Endothelial cell of umbilical vein (primary cell): ENCODE data around the gene VAV3. TPM values are rescaled to one million over a fixed set of nuclear protein-coding genes. Genes with fewer than 3 reads are reported as not detected.

Experiments used
- BruUV-seq: library from RNA; stranded (reverse); fragments of 400-500 nt; replicated peaks from 2 replicates; lab custom pipeline; 2021; lab: Mats Ljungman, UMichigan
- CTCF ChIA-PET: fragments of 300-600, 350-600 bp; sonication (Branson Sonifier 250); formaldehyde crosslinking; loops from one replicate; lab custom pipeline; 2021; ENCODE audit warnings: antibody characterized with exemption, inconsistent platforms; lab: Charles Lee
- POLR2A ChIA-PET: fragments of 300-600, 350-600 bp; sonication (Branson Sonifier 250); formaldehyde crosslinking; loops from one replicate; lab custom pipeline; 2021; ENCODE audit warnings: antibody characterized with exemption, inconsistent platforms; lab: Charles Lee
- DNase-seq: peaks from one replicate; pipeline ENCODE4 v3.0.0-alpha.2; 2011; ENCODE audit warnings: low read depth, low spot score
- FAIRE-seq: peaks from 2 replicates; lab custom pipeline; 2011; peaks lifted over from hg19 to GRCh38; lab: Jason Lieb, UNC
- H2AFZ ChIP-seq: 2 replicates; pipeline ENCODE4 v1.6.0; 2012; ENCODE audit warnings: low read depth, low read length, control low read depth, inconsistent platforms
- H3K27ac ChIP-seq: 2 replicates; pipeline ENCODE4 v1.5.1; 2011; ENCODE audit warnings: low read depth, mild to moderate bottlenecking, control low read depth, low read length, moderate library complexity; ENCODE audit not compliant: insufficient read depth
- H3K27me3 ChIP-seq, 2 experiments: 2 replicates each; pipeline versions ENCODE4 v1.6.0 to v1.6.1; 2011; ENCODE audit warnings: low read length in 2 of 2, mixed read lengths in 1 of 2; ENCODE audit not compliant: control insufficient read depth in 2 of 2, insufficient read depth in 2 of 2
- H3K36me3 ChIP-seq, 2 experiments: 2 replicates in 1 of 2; 3 replicates in 1 of 2; pipeline ENCODE4 v1.5.1; 2011; ENCODE audit warnings: low read length in 2 of 2, mild to moderate bottlenecking in 1 of 2, moderate library complexity in 1 of 2; ENCODE audit not compliant: control insufficient read depth in 2 of 2, insufficient read depth in 2 of 2; ENCODE audit errors: extremely low read depth in 1 of 2
- H3K4me1 ChIP-seq: 3 replicates; pipeline ENCODE4 v1.5.1; 2011; ENCODE audit warnings: mild to moderate bottlenecking, low read length; ENCODE audit not compliant: control insufficient read depth, insufficient read depth; ENCODE audit errors: extremely low read depth
- H3K4me2 ChIP-seq: 2 replicates; pipeline ENCODE4 v1.6.1; 2011; ENCODE audit warnings: low read length, control low read depth, mixed read lengths; ENCODE audit not compliant: insufficient read depth
- H3K4me3 ChIP-seq, 3 experiments: fragments of 200-600 bp in 1 of 3; sonication (generic), shearing (Covaris generic) in 1 of 3; replicated peaks in 1 of 3; 2 replicates each; pipeline ENCODE4 v1.5.1; 2011 to 2016; ENCODE audit warnings: control low read depth in 3 of 3, low read length in 3 of 3, mild to moderate bottlenecking in 2 of 3, inconsistent platforms in 1 of 3, low read depth in 1 of 3, moderate library complexity in 1 of 3; ENCODE audit not compliant: insufficient read depth in 1 of 3
- H3K79me2 ChIP-seq: 2 replicates; pipeline ENCODE4 v1.6.0; 2012; ENCODE audit warnings: low read length, inconsistent platforms; ENCODE audit not compliant: control insufficient read depth, insufficient read depth
- H3K9ac ChIP-seq: replicated peaks from 2 replicates; pipeline ENCODE3; 2011; ENCODE audit warnings: low read length, control low read depth; ENCODE audit not compliant: insufficient read depth; ENCODE audit errors: extremely low read depth
- H3K9me1 ChIP-seq: replicated peaks from 3 replicates; pipeline ENCODE4 v1.6.0; 2011; ENCODE audit warnings: mild to moderate bottlenecking, low read length; ENCODE audit not compliant: control insufficient read depth, insufficient read depth; ENCODE audit errors: extremely low read depth
- H3K9me3 ChIP-seq: replicated peaks from 2 replicates; pipeline ENCODE4 v1.5.1; 2012; ENCODE audit warnings: low read length, inconsistent platforms; ENCODE audit not compliant: control insufficient read depth, insufficient read depth
- H4K20me1 ChIP-seq: replicated peaks from 2 replicates; pipeline ENCODE3; 2011; ENCODE audit warnings: mild to moderate bottlenecking, low read length; ENCODE audit not compliant: control insufficient read depth, insufficient read depth; ENCODE audit errors: extremely low read depth
- CTCF ChIP-seq, 2 donors: IDR thresholded peaks; 1 replicate in 1 of 2; 2 replicates in 1 of 2; pipeline ENCODE4 v1.5.1; 2011; ENCODE audit warnings: low read length in 2 of 2, mild to moderate bottlenecking in 2 of 2, moderate library complexity in 2 of 2, control low read depth in 1 of 2, inconsistent platforms in 1 of 2, low read depth in 1 of 2; ENCODE audit not compliant: insufficient read depth in 1 of 2; ENCODE audit errors: extremely low read depth in 1 of 2
- EZH2 ChIP-seq: IDR thresholded peaks from 2 replicates; pipeline ENCODE4 v1.6.1; 2012; ENCODE audit warnings: borderline replicate concordance, low read depth, mild to moderate bottlenecking, moderate library complexity, low read length, inconsistent platforms; ENCODE audit not compliant: severe bottlenecking
- FOS ChIP-seq: IDR thresholded peaks from 2 replicates; pipeline ENCODE4 v1.6.1; 2011; ENCODE audit warnings: mild to moderate bottlenecking, low read length, moderate library complexity, borderline replicate concordance; ENCODE audit not compliant: insufficient read depth
- GATA2 ChIP-seq: IDR thresholded peaks from 2 replicates; pipeline ENCODE4 v1.7.0; 2011; ENCODE audit warnings: low read depth, mild to moderate bottlenecking, moderate library complexity, mixed read lengths, low read length; ENCODE audit not compliant: insufficient read length, insufficient read depth
- JUN ChIP-seq: IDR thresholded peaks from 2 replicates; pipeline ENCODE4 v1.6.1; 2011; ENCODE audit warnings: borderline replicate concordance, low read depth; ENCODE audit not compliant: insufficient read length, insufficient read depth
- MAX ChIP-seq: IDR thresholded peaks from 2 replicates; pipeline ENCODE4 v1.6.1; 2011; ENCODE audit not compliant: insufficient read depth, insufficient read length
- MYC ChIP-seq: IDR thresholded peaks from one replicate; pipeline ENCODE4 v1.6.1; 2011; ENCODE audit warnings: mild to moderate bottlenecking, low read depth, low read length
- POLR2A ChIP-seq: IDR thresholded peaks from 2 replicates; pipeline ENCODE4 v1.6.1; 2012; ENCODE audit warnings: low read depth, mild to moderate bottlenecking, control low read depth, low read length
- POLR2AphosphoS5 ChIP-seq: IDR thresholded peaks from 2 replicates; pipeline ENCODE4 v1.6.1; 2012; ENCODE audit warnings: low read depth, mild to moderate bottlenecking, control low read depth, low read length, moderate library complexity; ENCODE audit not compliant: insufficient read depth
- dilution Hi-C: fragments of 300-500 bp; cut with MboI; formaldehyde crosslinking; loops from one replicate; pipeline ENCODE4 v1.15.0; 2019; ENCODE audit warnings: low sequenced_read_pairs; ENCODE audit not compliant: extremely low pct_ligation_motif_present
- intact Hi-C: fragments of 100-400 bp; cut with micrococcal nuclease; formaldehyde crosslinking; loops from one replicate; pipeline ENCODE4 v1.10.0; 2022
- polyA plus RNA-seq, 4 experiments: library from polyadenylated mRNA; depleted of rRNA in 3 of 4; stranded (reverse) in 3 of 4; unstranded in 1 of 4; fragments of >200 nt; gene quantifications; 2 replicates each; pipeline versions ENCODE4 v1.2.1 to v1.2.3, GENCODE V29; 2011 to 2012; ENCODE audit warnings: missing spikeins in 1 of 4
- total RNA-seq: library from RNA; stranded (reverse); gene quantifications from 2 replicates; pipeline ENCODE4 v1.2.3, GENCODE V29; 2021

Gene VAV3
- total and polyA plus RNA-seq, 2 donors (not counting 3 experiments of a cell fraction or from before 2014, with no cell fraction given), result 0.18 to 1.5 TPM

- Histone ChIP-seq H3K27ac (no peak overlapping the region), H3K4me2 (no peak overlapping the region), H3K79me2 (no peaks in the 10 kb centered on the region), H4K20me1 (no peaks in the 10 kb centered on the region), H3K4me3 (no peak overlapping the region), H3K9ac (no peak overlapping the region), H3K27me3 (peaks cover 5 to 8% of the 10 kb centered on the region in 2 experiments), H3K9me1 (no peaks in the 10 kb centered on the region), H2AFZ (no peak overlapping the region), H3K4me1 (no peaks in the 10 kb centered on the region), H3K36me3 (no peaks in the 10 kb centered on the region), H3K9me3 (no peaks in the 10 kb centered on the region)
- CTCF ChIA-PET, result interaction anchor here (1.4 kb wide), 1 partner anchor 195 kb away, joined by 5 read pairs; no protein-coding TSS in a partner anchor
- FAIRE-seq (no peak), DNase-seq (no peak)
- POLR2A ChIA-PET, result no interaction called here
- intact Hi-C loops, result no loop called here
- dilution Hi-C loops, result no loop called here
- no peak for TF ChIP-seq JUN
- TF ChIP-seq POLR2AphosphoS5, result no peak
- no peak for TF ChIP-seq POLR2A
- no peak for TF ChIP-seq CTCF (IDR thresholded peaks at IDR 0.05; ENCODE audit: extremely low read depth in 1 of 2, insufficient read depth in 1 of 2, low read depth in 1 of 2, low read length in 2 of 2)
- TF ChIP-seq MYC, result no peak
- TF ChIP-seq FOS, result no peak
- no peak for TF ChIP-seq EZH2
- BruUV-seq, result no TSS peak
These were observed 11.9 kb upstream of the VAV3 start for GRCh38 chr1:107976836-107977235.

DNA sequence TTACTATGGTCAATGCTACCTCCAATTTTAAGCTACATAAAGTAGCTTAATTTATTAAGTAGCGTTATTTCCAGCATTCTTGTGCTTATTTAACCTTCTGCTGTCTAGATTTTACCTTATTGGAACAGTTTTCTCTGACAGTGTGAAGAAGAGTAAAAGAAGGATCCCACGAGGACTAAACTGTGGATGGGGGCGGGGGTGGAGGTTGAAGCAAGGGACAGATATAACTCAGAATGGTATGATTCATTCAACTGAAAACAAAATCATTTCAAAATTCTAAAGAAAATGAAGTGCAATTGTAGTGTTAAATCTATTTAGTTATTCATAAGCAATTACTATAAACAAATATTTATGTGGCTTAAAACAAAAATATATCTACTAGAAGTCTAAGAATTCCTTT, 11.5 kb upstream of the VAV3 start:
- POLR2A ChIA-PET, result no interaction called here

More for the DNA sequence above, 11.5 kb upstream of the VAV3 start:
- no TSS peak for BruUV-seq
- no peak overlapping the region for H3K4me3 ChIP-seq
- H3K79me2 ChIP-seq, result no peaks in the 10 kb centered on the region
- peaks cover 6 to 11% of the 10 kb centered on the region in 2 experiments for H3K27me3 ChIP-seq
- DNase-seq, result no peak
- no peak for FAIRE-seq
- TF ChIP-seq FOS, result no peak
- no peak for TF ChIP-seq MYC
- TF ChIP-seq MAX, result no peak
- no peak for TF ChIP-seq POLR2A
- TF ChIP-seq EZH2, result no peak
- no peak for TF ChIP-seq GATA2
- no peak for TF ChIP-seq CTCF (IDR thresholded peaks at IDR 0.05; ENCODE audit: extremely low read depth in 1 of 2, insufficient read depth in 1 of 2, low read depth in 1 of 2, low read length in 2 of 2)
- TF ChIP-seq JUN, result no peak
- TF ChIP-seq POLR2AphosphoS5, result no peak
- dilution Hi-C loops (no loop called here), intact Hi-C loops (no loop called here)
- CTCF ChIA-PET, result interaction anchor here (1.1 to 1.4 kb wide), 2 partner anchors 9 to 194 kb away, joined by 3 to 5 read pairs; no protein-coding TSS in a partner anchor
- H2AFZ ChIP-seq, result no peak overlapping the region
- no peak overlapping the region for H3K27ac ChIP-seq
- H3K9me1 ChIP-seq, result no peaks in the 10 kb centered on the region
- no peaks in the 10 kb centered on the region for H4K20me1 ChIP-seq
- H3K9ac ChIP-seq, result no peak overlapping the region
- no peak overlapping the region for H3K4me2 ChIP-seq
- H3K9me3 ChIP-seq, result no peaks in the 10 kb centered on the region
- H3K36me3 ChIP-seq, result no peaks in the 10 kb centered on the region
- no peaks in the 10 kb centered on the region for H3K4me1 ChIP-seq
